HG03432 (cell line): Measurements from ENCODE around the gene SERGEF.

Experiments used
- ATAC-seq: cut with Tn5 transposase; IDR thresholded peaks from one replicate; pipeline ENCODE4 v1.9.1; 2021; ENCODE audit warnings: mild to moderate bottlenecking, moderate library complexity; ENCODE audit not compliant: unreplicated experiment

The SERGEF gene

GRCh38 chr11:17822401-17822781 is 190.5 kb downstream of the SERGEF start:
- ATAC-seq: no peak

GRCh38 chr11:17821648-17822400 is 191.0 kb downstream of the SERGEF start:
- no peak for ATAC-seq

GRCh38 chr11:17816232-17816931 is 196.5 kb downstream of the SERGEF start:
- ATAC-seq: no peak

DNA sequence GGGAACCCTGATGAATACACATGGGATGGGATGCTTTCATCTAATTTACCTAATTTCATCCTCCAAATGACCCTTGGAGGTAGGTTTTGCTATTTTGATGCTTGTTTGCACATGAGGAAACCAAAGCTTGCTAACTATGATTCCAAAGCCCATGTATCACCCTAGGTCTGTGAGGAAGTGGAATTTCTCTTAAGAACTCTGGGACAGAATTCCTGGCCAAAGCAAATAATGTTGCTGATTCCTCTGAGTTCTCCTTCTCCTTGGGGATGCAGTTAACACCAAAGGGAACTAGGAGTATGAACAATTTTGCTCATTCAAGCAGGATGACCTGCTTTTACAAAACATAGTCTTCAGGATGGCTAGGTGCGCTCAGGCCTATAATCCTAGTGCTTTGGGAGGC is 198.3 kb downstream of the SERGEF start:
- ATAC-seq: no peak

- no peak for ATAC-seq
These were observed 199.3 kb downstream of the SERGEF start for GRCh38 chr11:17813391-17814059.

DNA sequence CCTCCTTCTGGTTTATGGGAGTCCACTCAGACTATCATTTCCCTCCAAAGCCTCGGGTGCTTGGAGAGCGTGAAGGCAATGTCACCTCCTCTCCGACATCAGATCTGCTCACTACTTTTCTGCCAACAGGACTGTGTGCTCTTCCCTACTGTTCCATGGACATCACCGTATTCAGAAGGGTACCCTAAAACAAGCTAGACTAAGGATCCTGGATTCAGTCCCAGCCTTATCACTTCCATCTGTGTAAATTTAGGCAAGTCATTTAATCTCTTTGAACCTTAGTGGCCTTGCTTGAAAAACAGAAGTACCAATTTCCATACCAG is 200.0 kb downstream of the SERGEF start:
- no peak for ATAC-seq

- no peak for ATAC-seq
These were observed 200.6 kb downstream of the SERGEF start for GRCh38 chr11:17812091-17812864.

DNA sequence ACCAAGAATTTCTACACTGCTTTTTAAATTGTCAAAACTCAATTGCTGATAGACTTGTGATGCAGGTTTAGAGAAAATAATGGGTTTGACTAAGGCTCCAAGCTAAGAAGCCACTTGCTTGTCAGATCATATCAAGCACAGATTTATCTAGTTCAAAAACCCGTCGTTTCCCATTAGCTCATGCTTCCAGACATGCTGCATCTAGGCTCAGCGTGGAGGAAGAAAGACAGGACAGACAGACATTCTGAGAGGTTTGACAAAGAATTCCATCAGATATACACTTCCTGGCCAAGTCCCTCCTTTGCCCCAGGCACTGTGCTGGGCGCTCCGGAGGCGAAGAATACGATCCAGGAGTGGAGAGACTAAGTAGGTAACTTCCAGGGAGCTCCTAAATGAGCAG is 201.5 kb downstream of the SERGEF start:
- no peak for ATAC-seq

DNA sequence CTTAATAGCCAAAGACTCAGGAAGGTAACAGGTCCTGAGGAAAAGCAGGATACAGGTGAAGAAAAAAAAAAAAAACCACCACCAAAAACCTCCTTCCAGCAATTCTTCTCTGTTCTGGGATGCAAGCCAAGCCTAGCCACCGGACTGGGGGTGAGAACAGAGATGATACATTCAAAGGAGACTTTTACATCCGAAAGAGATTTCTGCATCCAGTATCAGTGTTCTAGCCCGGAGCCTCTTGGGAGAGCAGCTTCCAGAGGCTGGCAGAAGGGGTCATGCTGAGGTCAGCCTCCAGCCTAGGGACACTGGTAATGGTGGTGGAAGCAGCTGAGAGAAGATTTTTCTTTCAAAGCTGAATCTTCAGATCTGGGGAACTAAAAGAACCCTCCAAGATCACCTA is 202.1 kb downstream of the SERGEF start:
- ATAC-seq: no peak

- ATAC-seq: no peak
These were observed 202.8 kb downstream of the SERGEF start for GRCh38 chr11:17810041-17810440.

DNA sequence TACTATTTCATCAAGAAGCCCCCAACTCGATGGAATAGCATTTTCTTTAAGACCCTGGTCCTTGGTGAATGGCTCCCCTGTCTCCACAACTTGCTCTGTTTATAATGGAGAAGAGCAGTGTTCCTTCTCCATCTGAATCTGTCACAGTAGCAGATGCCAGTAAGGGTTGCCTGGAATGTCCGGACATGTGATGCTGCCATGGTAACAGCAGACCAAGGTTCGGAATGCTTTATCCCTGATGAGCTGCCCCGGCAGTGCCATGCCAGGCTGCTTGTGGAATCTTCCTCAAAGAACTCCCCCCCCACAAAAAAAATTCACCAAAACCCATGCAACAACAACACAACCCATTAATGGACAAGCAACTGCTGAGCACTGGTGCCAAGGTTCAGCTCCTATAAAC is 205.8 kb downstream of the SERGEF start:
- ATAC-seq: no peak

DNA sequence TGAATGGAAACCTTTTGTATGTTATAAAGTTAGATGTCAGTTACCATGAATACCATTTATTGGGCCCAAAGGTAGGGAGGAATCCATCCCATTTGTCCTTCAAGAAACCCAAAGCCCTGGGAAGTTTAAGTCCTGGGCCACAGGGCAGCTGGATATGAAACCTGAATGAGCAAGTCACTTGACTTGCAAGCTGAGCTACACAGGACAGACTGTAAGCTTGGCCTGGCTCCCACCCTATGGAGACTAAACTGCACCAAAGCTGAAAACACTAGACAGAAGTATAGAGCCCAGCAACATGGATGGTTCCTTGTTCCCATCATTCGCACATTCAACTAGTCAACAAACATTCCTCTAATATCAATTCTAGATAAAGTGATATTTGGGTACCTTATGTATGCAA is 207.0 kb downstream of the SERGEF start:
- ATAC-seq: no peak

- no peak for ATAC-seq
These were observed 207.8 kb downstream of the SERGEF start for GRCh38 chr11:17805043-17805442.

GRCh38 chr11:17803754-17804334 is 209.0 kb downstream of the SERGEF start:
- ATAC-seq: no peak

DNA sequence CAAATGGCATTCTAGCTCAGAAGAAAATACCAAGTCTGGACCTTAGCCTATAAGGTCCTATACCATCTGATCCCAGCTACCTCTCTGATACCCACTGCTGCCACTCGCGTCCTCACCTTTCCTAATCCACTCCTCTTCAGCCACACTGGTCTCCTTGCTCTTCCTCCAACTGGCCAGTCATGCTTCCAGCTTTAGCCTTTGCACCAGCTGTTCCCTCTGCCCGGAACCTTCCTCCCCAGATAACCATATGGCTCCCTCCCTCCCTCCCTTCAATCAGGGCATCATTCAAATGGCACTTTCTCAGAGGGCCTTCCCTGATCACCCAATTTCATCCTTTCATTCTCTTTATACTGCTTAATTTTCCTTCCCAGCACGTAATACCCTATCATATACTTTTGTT is 210.4 kb downstream of the SERGEF start:
- no peak for ATAC-seq

DNA sequence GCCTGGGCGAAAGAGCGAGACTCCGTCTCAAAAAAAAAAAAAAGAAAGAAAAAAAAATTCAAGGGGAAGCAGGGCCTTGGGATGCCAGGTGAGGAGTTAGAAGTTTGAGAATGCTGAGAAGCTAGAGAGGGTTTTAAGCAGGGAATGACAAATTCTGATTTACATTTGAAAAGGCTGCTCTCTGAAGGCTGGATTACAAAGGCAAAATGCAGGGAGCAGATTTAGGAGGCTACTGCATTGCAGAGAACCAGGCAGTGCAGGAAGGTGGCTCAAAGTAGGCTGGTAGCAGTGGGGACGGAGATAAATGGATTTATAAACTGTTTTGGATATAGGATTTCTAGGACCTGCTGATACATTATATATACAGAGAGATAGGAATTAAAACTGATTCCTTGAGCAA is 211.7 kb downstream of the SERGEF start:
- ATAC-seq: no peak

DNA sequence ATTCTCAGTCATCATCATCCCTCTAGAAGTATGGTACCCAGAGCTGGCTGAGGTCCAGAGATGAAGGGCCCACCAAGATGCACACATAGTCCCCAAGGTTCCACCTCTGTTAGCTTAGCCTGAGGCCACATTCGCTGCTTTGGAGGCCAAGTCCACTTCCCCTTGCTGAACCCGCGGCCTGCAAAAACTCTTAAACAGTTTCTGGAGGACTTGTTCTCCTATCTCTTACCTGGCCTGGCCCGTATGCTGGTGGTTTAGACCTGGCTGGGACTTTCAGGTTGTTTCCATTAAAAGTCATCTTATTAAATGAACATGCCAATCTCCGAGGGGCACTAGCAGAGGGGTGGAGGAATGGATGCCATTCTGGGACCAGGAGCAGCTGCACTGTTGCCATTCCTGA is 213.7 kb downstream of the SERGEF start:
- ATAC-seq: no peak

- ATAC-seq: no peak
These were observed 214.1 kb downstream of the SERGEF start for GRCh38 chr11:17798716-17799115.

- no peak for ATAC-seq
These were observed 214.6 kb downstream of the SERGEF start for GRCh38 chr11:17798253-17798652.

DNA sequence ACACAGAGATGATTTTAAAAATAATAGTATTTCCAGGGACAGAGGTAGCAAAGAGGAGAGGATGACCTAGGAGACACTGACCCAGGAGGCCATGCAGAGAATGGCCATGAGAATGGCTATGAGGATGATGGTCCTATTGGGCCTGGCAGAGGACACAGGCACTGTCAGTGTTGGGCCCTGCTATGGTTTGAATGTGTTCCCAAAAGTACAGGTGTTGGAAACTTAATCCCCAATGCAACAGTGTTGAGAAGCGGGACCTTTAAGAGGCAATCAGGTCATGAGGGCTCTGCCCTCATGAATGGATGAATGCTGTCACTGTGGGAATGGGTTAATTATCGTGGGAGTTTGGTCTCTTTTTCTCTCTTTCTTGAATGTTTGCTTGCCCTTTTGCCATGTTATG is 216.7 kb downstream of the SERGEF start:
- no peak for ATAC-seq

- ATAC-seq: no peak
These were observed 217.9 kb downstream of the SERGEF start for GRCh38 chr11:17794981-17795380.
